SW 1271 (cell line): ENCODE measurements around the gene NLGN1.

Experiments
- DNase-seq, 2 experiments: peaks; one replicate each; lab custom pipeline; 2025; lab: John Stamatoyannopoulos, UW

NLGN1 gene

GRCh38 chr3:174098746-174099145, 701.2 kb downstream of the NLGN1 start:
- no peak for DNase-seq

GRCh38 chr3:174099724-174100123, 702.2 kb downstream of the NLGN1 start:
- DNase-seq = no peak

- no peak for DNase-seq
Observed at GRCh38 chr3:174100744-174101143, 703.2 kb downstream of the NLGN1 start.

- no peak for DNase-seq
Observed at GRCh38 chr3:174101244-174101643, 703.7 kb downstream of the NLGN1 start.

- no peak for DNase-seq
Observed at GRCh38 chr3:174102274-174102673, 704.7 kb downstream of the NLGN1 start.

GRCh38 chr3:174102866-174103265, 705.3 kb downstream of the NLGN1 start:
- DNase-seq = no peak

GRCh38 chr3:174110761-174111160, 713.2 kb downstream of the NLGN1 start:
- no peak for DNase-seq

- DNase-seq = no peak
Observed at GRCh38 chr3:174111776-174112175, 714.2 kb downstream of the NLGN1 start.

GRCh38 chr3:174116421-174116820, 718.9 kb downstream of the NLGN1 start:
- no peak for DNase-seq

GRCh38 chr3:174120997-174121396, 723.5 kb downstream of the NLGN1 start:
- no peak for DNase-seq

GRCh38 chr3:174122411-174122810, 724.9 kb downstream of the NLGN1 start:
- DNase-seq = no peak

- peak in 1 of 2 experiments; percentile 25 for DNase-seq
Observed at GRCh38 chr3:174125267-174125824, 727.8 kb downstream of the NLGN1 start.

GRCh38 chr3:174126990-174127758, 729.6 kb downstream of the NLGN1 start:
- DNase-seq = no peak

- no peak for DNase-seq
Observed at GRCh38 chr3:174132006-174132405, 734.5 kb downstream of the NLGN1 start.

- DNase-seq = no peak
Observed at GRCh38 chr3:174132421-174133042, 735.0 kb downstream of the NLGN1 start.

GRCh38 chr3:174146008-174146407, 748.5 kb downstream of the NLGN1 start:
- DNase-seq = no peak

GRCh38 chr3:174147798-174148197, 750.3 kb downstream of the NLGN1 start:
- no peak for DNase-seq

- no peak for DNase-seq
Observed at GRCh38 chr3:174153871-174154270, 756.3 kb downstream of the NLGN1 start.

GRCh38 chr3:174156200-174156599, 758.7 kb downstream of the NLGN1 start:
- DNase-seq = no peak

GRCh38 chr3:174158674-174159073, 761.1 kb downstream of the NLGN1 start:
- DNase-seq = no peak

- no peak for DNase-seq
Observed at GRCh38 chr3:174159604-174160003, 762.1 kb downstream of the NLGN1 start.

- no peak for DNase-seq
Observed at GRCh38 chr3:174162550-174162949, 765.0 kb downstream of the NLGN1 start.

GRCh38 chr3:174168026-174168425, 770.5 kb downstream of the NLGN1 start:
- no peak for DNase-seq
